T-cell (primary cell): ENCODE results near the gene ZNF771. TPM values are rescaled to one million over a fixed set of nuclear protein-coding genes. Genes with fewer than 3 reads are reported as not detected.
A peak's percentile ranks its signal among the peaks of the same experiment; 100 is the strongest.

Source experiments
- ATAC-seq, 4 experiments: fragments of 200-7000 bp in 3 of 4; fragments of 150-1000 bp in 1 of 4; cut with Tn5 transposase; replicated peaks in 1 of 4; 1 replicate in 3 of 4; 2 replicates in 1 of 4; pipeline ENCODE4 v1.10.0; 2021; ENCODE audit warnings: moderate library complexity in 3 of 4, mild to moderate bottlenecking in 2 of 4, moderate number of reproducible peaks in 1 of 4
- CTCF ChIA-PET, 2 donors: fragments of 300-600 bp; sonication (Branson Sonifier 250); formaldehyde crosslinking; loops; one replicate each; lab custom pipeline; 2022; ENCODE audit warnings: antibody characterized with exemption in 2 of 2; lab: Charles Lee
- POLR2A ChIA-PET, 2 donors: fragments of 300-600 bp; sonication (Branson Sonifier 250); formaldehyde crosslinking; loops; one replicate each; lab custom pipeline; 2022; ENCODE audit warnings: antibody characterized with exemption in 2 of 2; lab: Charles Lee
- DNase-seq, 35 experiments: peaks; one replicate each; pipeline versions ENCODE4 v3.0.0 to v3.0.0-alpha.2; 2013 to 2023
- H3K27ac ChIP-seq: one replicate; pipeline ENCODE4 v1.5.1; 2013; ENCODE audit warnings: low read length
- H3K27me3 ChIP-seq, 2 experiments: replicated peaks in 1 of 2; 1 replicate in 1 of 2; 2 replicates in 1 of 2; pipeline versions ENCODE4 v1.6.1 to v1.7.0; 2013; ENCODE audit warnings: low read length in 1 of 2, mixed read lengths in 1 of 2; ENCODE audit not compliant: control insufficient read depth in 2 of 2, insufficient read depth in 2 of 2; ENCODE audit errors: extremely low read depth in 1 of 2
- H3K36me3 ChIP-seq, 2 donors: 1 replicate in 1 of 2; 2 replicates in 1 of 2; pipeline versions ENCODE4 v1.6.1 to v1.7.0; 2013; ENCODE audit warnings: low read length in 1 of 2; ENCODE audit not compliant: control insufficient read depth in 2 of 2, insufficient read depth in 1 of 2; ENCODE audit errors: extremely low read depth in 1 of 2
- H3K4me1 ChIP-seq, 2 experiments: 1 replicate in 1 of 2; 2 replicates in 1 of 2; pipeline versions ENCODE4 v1.6.1 to v1.7.0; 2013; ENCODE audit warnings: low read length in 2 of 2, mixed read lengths in 1 of 2; ENCODE audit not compliant: insufficient read depth in 2 of 2, control insufficient read depth in 1 of 2; ENCODE audit errors: extremely low read depth in 1 of 2
- H3K4me3 ChIP-seq, 2 donors: 1 replicate in 1 of 2; 2 replicates in 1 of 2; pipeline versions ENCODE4 v1.5.1 to v1.7.0; 2013; ENCODE audit warnings: mild to moderate bottlenecking in 2 of 2, low read length in 1 of 2, moderate library complexity in 1 of 2; ENCODE audit not compliant: control insufficient read depth in 1 of 2; ENCODE audit errors: extremely low read depth in 1 of 2
- H3K9me3 ChIP-seq: 2 replicates; pipeline ENCODE4 v1.7.0; 2013
- H3K27ac Mint-ChIP-seq, 2 donors: one replicate each; pipeline ENCODE4 v1.8.0; 2020 to 2021; ENCODE audit warnings: mild to moderate bottlenecking in 2 of 2, mixed read lengths in 2 of 2
- H3K27me3 Mint-ChIP-seq, 2 donors: one replicate each; pipeline ENCODE4 v1.8.0; 2021 to 2022; ENCODE audit warnings: mixed read lengths in 2 of 2
- H3K36me3 Mint-ChIP-seq: one replicate; pipeline ENCODE4 v1.8.0; 2021; ENCODE audit warnings: mixed read lengths
- H3K4me1 Mint-ChIP-seq, 3 donors: one replicate each; pipeline ENCODE4 v1.8.0; 2020 to 2022; ENCODE audit warnings: mixed read lengths in 3 of 3, mild to moderate bottlenecking in 1 of 3
- H3K4me3 Mint-ChIP-seq, 3 donors: one replicate each; pipeline ENCODE4 v1.8.0; 2020 to 2022; ENCODE audit warnings: mild to moderate bottlenecking in 3 of 3, mixed read lengths in 3 of 3, moderate library complexity in 3 of 3
- H3K9me3 Mint-ChIP-seq, 3 donors: one replicate each; pipeline ENCODE4 v1.8.0; 2020 to 2022; ENCODE audit warnings: mixed read lengths in 3 of 3
- WGBS: methylation state at CpG from one replicate; pipeline ENCODE4 v1.1.5; 2013; ENCODE audit warnings: missing lambda C conversion rate; ENCODE audit not compliant: insufficient coverage; 5-methylcytosine and 5-hydroxymethylcytosine counted together
- total RNA-seq, 35 experiments: library from RNA in 6 of 35; stranded (reverse) in 6 of 35; fragments of 120-200 nt in 1 of 35; gene quantifications; one replicate each; pipeline versions ENCODE4 v1.2.1 to v1.2.4 and lab custom pipeline; 2013 to 2026

Gene ZNF771
- total RNA-seq, 5 donors from 2014 or later (not counting 1 experiment from before 2014, with no cell fraction given) = 1.3 to 6.6 (median 6.2) TPM

GRCh38 chr16:30437511-30438046 lies 30.2 kb downstream of the ZNF771 start:
- Histone ChIP-seq H3K9me3 (no peaks in the 10 kb centered on the region), H3K36me3 (no peaks in the 10 kb centered on the region), H3K27me3 (no peaks in the 10 kb centered on the region), H3K27ac (no peak overlapping the region), H3K4me1 (peaks cover 0 to 8% of the 10 kb centered on the region in 2 experiments), H3K4me3 (no peak overlapping the region)
- no peaks in the 10 kb centered on the region for H3K27me3 Mint-ChIP-seq
- ATAC-seq = no peak
- peaks cover 18 to 25% (median 18%) of the 10 kb centered on the region in 3 donors for H3K4me1 Mint-ChIP-seq
- no peaks in the 10 kb centered on the region for H3K36me3 Mint-ChIP-seq
- no peak for DNase-seq
- CTCF ChIA-PET = interaction anchor here in 1 of 2 donors (0.6 kb wide), 1 partner anchor 200 kb away, joined by 6 read pairs; no protein-coding TSS in a partner anchor
- no peak overlapping the region for H3K27ac Mint-ChIP-seq
- POLR2A ChIA-PET = no interaction called here
- H3K4me3 Mint-ChIP-seq = no peak overlapping the region
- WGBS = 87% methylated on average over 3 of the region's 3 CpGs
- no peaks in the 10 kb centered on the region for H3K9me3 Mint-ChIP-seq

DNA sequence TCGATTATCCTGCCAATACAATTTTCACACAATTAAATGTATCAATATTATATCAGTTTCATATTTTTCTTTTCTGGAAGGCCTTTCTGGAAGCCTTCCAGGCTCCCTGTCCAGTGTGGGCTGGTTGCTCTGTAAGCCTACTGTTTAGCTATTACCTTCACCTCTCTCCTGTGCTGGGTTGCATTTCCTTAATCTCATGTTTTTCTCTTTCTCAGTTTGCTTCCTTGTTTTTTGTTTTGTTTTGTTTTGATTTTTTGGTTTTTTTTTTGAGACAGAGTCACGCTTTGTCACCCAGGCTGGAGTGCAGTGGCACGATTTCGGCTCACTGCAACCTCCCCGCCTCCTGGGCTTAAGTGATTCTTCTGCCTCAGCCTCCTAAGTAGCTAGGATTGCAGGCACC lies 31.4 kb downstream of the ZNF771 start:
- Histone ChIP-seq H3K4me1 (peaks cover 3 to 20% of the 10 kb centered on the region in 2 experiments), H3K9me3 (no peaks in the 10 kb centered on the region), H3K27ac (no peak overlapping the region), H3K4me3 (no peak overlapping the region), H3K36me3 (peaks cover 0 to 2% of the 10 kb centered on the region in 2 donors), H3K27me3 (no peaks in the 10 kb centered on the region)
- WGBS = 96% methylated on average over 4 of the region's 5 CpGs
- H3K27me3 Mint-ChIP-seq = no peaks in the 10 kb centered on the region
- no peak overlapping the region for H3K27ac Mint-ChIP-seq
- DNase-seq (no peak), ATAC-seq (no peak)
- H3K36me3 Mint-ChIP-seq = peaks cover 9% of the 10 kb centered on the region
- CTCF ChIA-PET = no interaction called here
- no peaks in the 10 kb centered on the region for H3K9me3 Mint-ChIP-seq
- H3K4me3 Mint-ChIP-seq = no peak overlapping the region
- POLR2A ChIA-PET = interaction anchor here in 1 of 2 donors (0.5 to 0.7 kb wide), 2 partner anchors 28 to 212 kb away, joined by 3 to 9 read pairs; partner anchors contain the start of gene PRR14
- peaks cover 24 to 31% (median 25%) of the 10 kb centered on the region in 3 donors for H3K4me1 Mint-ChIP-seq

GRCh38 chr16:30439720-30440348 lies 32.4 kb downstream of the ZNF771 start:
- no peaks in the 10 kb centered on the region for H3K9me3 Mint-ChIP-seq
- Histone ChIP-seq H3K4me1 (peaks cover 13 to 22% of the 10 kb centered on the region in 2 experiments), H3K9me3 (no peaks in the 10 kb centered on the region), H3K4me3 (no peak overlapping the region), H3K27ac (no peak overlapping the region), H3K27me3 (no peaks in the 10 kb centered on the region), H3K36me3 (peaks cover 3 to 5% of the 10 kb centered on the region in 2 donors)
- H3K4me1 Mint-ChIP-seq = peaks cover 25 to 31% (median 27%) of the 10 kb centered on the region in 3 donors
- H3K27me3 Mint-ChIP-seq = no peaks in the 10 kb centered on the region
- CTCF ChIA-PET = no interaction called here
- DNase-seq (no peak), ATAC-seq (no peak)
- no peak overlapping the region for H3K4me3 Mint-ChIP-seq
- peaks cover 14% of the 10 kb centered on the region for H3K36me3 Mint-ChIP-seq
- POLR2A ChIA-PET = no interaction called here
- H3K27ac Mint-ChIP-seq = no peak overlapping the region
- WGBS = 100% methylated on average over 2 of the region's 6 CpGs

DNA sequence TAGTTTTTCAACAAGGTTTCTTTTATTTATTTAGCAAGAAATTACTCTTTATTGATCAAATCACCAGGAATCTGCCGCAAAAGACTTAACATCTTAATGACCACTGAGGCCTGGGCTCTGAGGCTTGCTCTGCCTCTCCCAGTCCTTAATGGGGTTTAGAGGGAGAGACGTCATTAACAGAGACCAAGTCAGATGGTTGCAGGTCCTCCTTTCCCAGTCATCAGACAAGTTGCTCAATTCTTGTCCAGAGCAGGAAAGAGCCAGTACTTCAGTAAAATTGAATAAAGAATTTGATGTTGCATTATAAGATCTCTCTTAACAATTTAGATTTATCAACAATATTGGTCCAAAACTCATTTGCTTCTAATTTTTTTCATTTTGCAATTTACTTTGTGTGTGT lies 36.2 kb downstream of the ZNF771 start:
- H3K4me1 ChIP-seq = peaks cover 18 to 35% of the 10 kb centered on the region in 2 experiments
- H3K4me1 Mint-ChIP-seq = peaks cover 32 to 43% (median 40%) of the 10 kb centered on the region in 3 donors
- DNase-seq (no peak), ATAC-seq (no peak)
- no peak overlapping the region for H3K27ac ChIP-seq
- H3K27me3 Mint-ChIP-seq = no peaks in the 10 kb centered on the region
- peaks cover 0 to 3% (median 0%) of the 10 kb centered on the region in 3 donors for H3K9me3 Mint-ChIP-seq
- H3K27me3 ChIP-seq = no peaks in the 10 kb centered on the region
- peaks cover 3 to 5% of the 10 kb centered on the region in 2 donors for H3K36me3 ChIP-seq
- CTCF ChIA-PET = interaction anchor here in 1 of 2 donors (0.5 kb wide), 1 partner anchor 164 kb away, joined by 5 read pairs; no protein-coding TSS in a partner anchor
- POLR2A ChIA-PET = interaction anchor here in 1 of 2 donors (0.6 kb wide), 1 partner anchor 18 kb away, joined by 3 read pairs; no protein-coding TSS in a partner anchor
- WGBS = no CpG with 5 or more reads among the region's 2 CpGs
- H3K9me3 ChIP-seq = no peaks in the 10 kb centered on the region
- H3K4me3 ChIP-seq = no peak overlapping the region
- peaks cover 17% of the 10 kb centered on the region for H3K36me3 Mint-ChIP-seq
- H3K4me3 Mint-ChIP-seq = peak overlapping the region; percentile 85 to 95 (median 90)
- no peak overlapping the region for H3K27ac Mint-ChIP-seq

- H3K4me1 ChIP-seq = peaks cover 18 to 38% of the 10 kb centered on the region in 2 experiments
- peaks cover 0 to 3% (median 0%) of the 10 kb centered on the region in 3 donors for H3K9me3 Mint-ChIP-seq
- peak overlapping the region; percentile 71 for H3K27ac ChIP-seq
- H3K4me3 Mint-ChIP-seq = peak overlapping the region; percentile 85 to 95 (median 90)
- no peaks in the 10 kb centered on the region for H3K9me3 ChIP-seq
- peaks cover 32 to 45% (median 41%) of the 10 kb centered on the region in 3 donors for H3K4me1 Mint-ChIP-seq
- H3K27ac Mint-ChIP-seq = peak overlapping the region in 1 of 2 donors; percentile 75
- ChIA-PET CTCF (interaction anchor here in 1 of 2 donors (1.6 to 2.5 kb wide), 2 partner anchors 15 to 31 kb away, joined by 4 to 10 read pairs; partner anchors contain the start of gene DCTPP1), POLR2A (interaction anchor here in 1 of 2 donors (0.6 kb wide), 1 partner anchor 17 kb away, joined by 3 read pairs; no protein-coding TSS in a partner anchor)
- peaks cover 17% of the 10 kb centered on the region for H3K36me3 Mint-ChIP-seq
- H3K27me3 ChIP-seq = no peaks in the 10 kb centered on the region
- ATAC-seq = no peak
- WGBS = 92% methylated on average over 28 of the region's 29 CpGs
- DNase-seq = no peak
- H3K36me3 ChIP-seq = peaks cover 3 to 5% of the 10 kb centered on the region in 2 donors
- peak overlapping the region; percentile 81 to 94 for H3K4me3 ChIP-seq
- no peaks in the 10 kb centered on the region for H3K27me3 Mint-ChIP-seq
Observed at GRCh38 chr16:30444231-30445148, 37.1 kb downstream of the ZNF771 start.

- POLR2A ChIA-PET = no interaction called here
- peak overlapping the region; percentile 71 for H3K27ac ChIP-seq
- no peaks in the 10 kb centered on the region for H3K9me3 ChIP-seq
- H3K4me1 ChIP-seq = peaks cover 18 to 44% of the 10 kb centered on the region in 2 experiments
- peaks cover 32 to 48% (median 44%) of the 10 kb centered on the region in 3 donors for H3K4me1 Mint-ChIP-seq
- H3K4me3 Mint-ChIP-seq = peak overlapping the region; percentile 85 to 95 (median 90)
- peaks cover 17% of the 10 kb centered on the region for H3K36me3 Mint-ChIP-seq
- peaks cover 3 to 5% of the 10 kb centered on the region in 2 donors for H3K36me3 ChIP-seq
- H3K4me3 ChIP-seq = peak overlapping the region; percentile 81 to 94
- no peaks in the 10 kb centered on the region for H3K27me3 Mint-ChIP-seq
- peaks cover 0 to 3% (median 0%) of the 10 kb centered on the region in 3 donors for H3K9me3 Mint-ChIP-seq
- ATAC-seq (no peak), DNase-seq (no peak)
- H3K27ac Mint-ChIP-seq = peak overlapping the region in 1 of 2 donors; percentile 75
- CTCF ChIA-PET = interaction anchor here in 1 of 2 donors (1.6 to 2.5 kb wide), 2 partner anchors 15 to 31 kb away, joined by 4 to 10 read pairs; partner anchors contain the start of gene DCTPP1
- 31% methylated on average over 11 of the region's 11 CpGs for WGBS
- no peaks in the 10 kb centered on the region for H3K27me3 ChIP-seq
Observed at GRCh38 chr16:30445149-30445407, 37.7 kb downstream of the ZNF771 start.
